ENCODE measurements around the gene FOXP1. TPM values are rescaled to one million over a fixed set of nuclear protein-coding genes. Genes with fewer than 3 reads are reported as not detected.

FOXP1 gene
- total and polyA plus RNA-seq, 3 donors from 2014 or later, result 37.8 to 105 (median 75.9) TPM

GRCh38 chr3:71269906-71270305 is 313.6 kb downstream of the FOXP1 start:
- intact Hi-C loops (cut with DNase I; ENCODE audit: low total_unique reads), result no loop called here
- no peak for DNase-seq
- Histone ChIP-seq H3K27ac (no peak overlapping the region), H3K9me3 (no peaks in the 10 kb centered on the region), H3K4me1 (no peaks in the 10 kb centered on the region), H3K36me3 (ENCODE audit: low read depth, missing control alignments) (no peaks in the 10 kb centered on the region), H3K4me3 (no peak overlapping the region), H3K27me3 (no peaks in the 10 kb centered on the region)
- WGBS, 2 donors, result 85 to 87% methylated on average over 8 of the region's 8 CpGs
- TF ChIP-seq CTCF (IDR thresholded peaks at IDR 0.05) (no peak), POLR2A (IDR thresholded peaks at IDR 0.05) (no peak)

GRCh38 chr3:71268462-71268999 is 315.0 kb downstream of the FOXP1 start:
- no peak overlapping the region for H3K4me3 ChIP-seq
- no peak overlapping the region for H3K27ac ChIP-seq
- no peaks in the 10 kb centered on the region for H3K27me3 ChIP-seq
- no peaks in the 10 kb centered on the region for H3K36me3 ChIP-seq (ENCODE audit: low read depth, missing control alignments)
- H3K9me3 ChIP-seq, result no peaks in the 10 kb centered on the region
- DNase-seq, result no peak
- TF ChIP-seq CTCF (IDR thresholded peaks at IDR 0.05) (no peak), POLR2A (IDR thresholded peaks at IDR 0.05) (no peak)
- WGBS, 2 donors, result 93 to 97% methylated on average over 5 of the region's 5 CpGs
- intact Hi-C loops (cut with DNase I; ENCODE audit: low total_unique reads), result no loop called here
- no peaks in the 10 kb centered on the region for H3K4me1 ChIP-seq

- Histone ChIP-seq H3K9me3 (no peaks in the 10 kb centered on the region), H3K4me1 (no peaks in the 10 kb centered on the region), H3K4me3 (no peak overlapping the region), H3K36me3 (ENCODE audit: low read depth, missing control alignments) (no peaks in the 10 kb centered on the region), H3K27me3 (no peaks in the 10 kb centered on the region), H3K27ac (no peak overlapping the region)
- WGBS, 2 donors, result 90 to 96% methylated on average over 1 of the region's 1 CpG
- no peak for DNase-seq
- no peak for TF ChIP-seq POLR2A (IDR thresholded peaks at IDR 0.05)
- no peak for TF ChIP-seq CTCF (IDR thresholded peaks at IDR 0.05)
- intact Hi-C loops (cut with DNase I; ENCODE audit: low total_unique reads), result no loop called here
Observed at GRCh38 chr3:71266875-71267274, 316.7 kb downstream of the FOXP1 start.

GRCh38 chr3:71265365-71265915 is 318.1 kb downstream of the FOXP1 start:
- no peak for TF ChIP-seq POLR2A (IDR thresholded peaks at IDR 0.05)
- no peak for TF ChIP-seq CTCF (IDR thresholded peaks at IDR 0.05)
- Histone ChIP-seq H3K4me3 (no peak overlapping the region), H3K36me3 (ENCODE audit: low read depth, missing control alignments) (no peaks in the 10 kb centered on the region), H3K9me3 (no peaks in the 10 kb centered on the region), H3K27me3 (no peaks in the 10 kb centered on the region), H3K4me1 (no peaks in the 10 kb centered on the region), H3K27ac (no peak overlapping the region)
- intact Hi-C loops (cut with DNase I; ENCODE audit: low total_unique reads), result no loop called here
- DNase-seq, result no peak
- WGBS, 2 donors, result 87 to 94% methylated on average over 9 of the region's 9 CpGs

- Histone ChIP-seq H3K9me3 (no peaks in the 10 kb centered on the region), H3K27me3 (no peaks in the 10 kb centered on the region), H3K36me3 (ENCODE audit: low read depth, missing control alignments) (no peaks in the 10 kb centered on the region), H3K27ac (no peak overlapping the region), H3K4me1 (no peaks in the 10 kb centered on the region), H3K4me3 (no peak overlapping the region)
- intact Hi-C loops (cut with DNase I; ENCODE audit: low total_unique reads), result no loop called here
- no peak for DNase-seq
- TF ChIP-seq POLR2A (IDR thresholded peaks at IDR 0.05), result no peak
- no peak for TF ChIP-seq CTCF (IDR thresholded peaks at IDR 0.05)
- WGBS, 2 donors, result 79 to 84% methylated on average over 2 of the region's 2 CpGs
Observed at GRCh38 chr3:71264840-71265239, 318.7 kb downstream of the FOXP1 start.
